ENCODE data around the gene NT5C1B. TPM values are rescaled to one million over a fixed set of nuclear protein-coding genes. Genes with fewer than 3 reads are reported as not detected.

The NT5C1B gene
- total and polyA plus RNA-seq, 10 of the 15 experiments (the other 5 are each of a cell fraction or from before 2014, with no cell fraction given), result 0.40 to 0.44 TPM; not detected in 8

- TF ChIP-seq ZBTB11 (CRISPR knock-in tag; IDR thresholded peaks at IDR 0.05) (no peak), RFX5 (IDR thresholded peaks at IDR 0.05; ENCODE audit: low read depth, low read length) (no peak), NKRF (conservative IDR thresholded peaks at IDR 0.05) (no peak), FOXK2 (IDR thresholded peaks at IDR 0.05) (no peak)
Measured at GRCh38 chr2:18596993-18597392, 7.6 kb upstream of the NT5C1B start (continued).

GRCh38 chr2:18593496-18593895 is 4.1 kb upstream of the NT5C1B start:
- H3K9ac ChIP-seq (ENCODE audit: control insufficient read depth, insufficient read depth, low read length), result no peak overlapping the region
- H3K4me1 ChIP-seq (ENCODE audit: control insufficient read depth, insufficient read depth, low read length), result no peaks in the 10 kb centered on the region
- ChIA-PET RAD21 (ENCODE audit: unreplicated experiment) (no interaction called here), CTCF (no interaction called here), SMC1A (ENCODE audit: uncharacterized antibody, unreplicated experiment) (no interaction called here), POLR2A (no interaction called here)
- no peaks in the 10 kb centered on the region for H3K27me3 ChIP-seq (replicated peaks in 1 of 2; ENCODE audit: control insufficient read depth in 2 of 2, insufficient read depth in 2 of 2, low read length in 1 of 2)
- no peak overlapping the region for H2AFZ ChIP-seq (ENCODE audit: control insufficient read depth, low read depth, low read length)
- TF ChIP-seq NFIC (IDR thresholded peaks at IDR 0.05; ENCODE audit: low read depth, low read length) (no peak), DPF2 (IDR thresholded peaks at IDR 0.05) (no peak), HSF1 (IDR thresholded peaks at IDR 0.05; ENCODE audit: low read depth, low read length) (no peak), STAT1 (conservative IDR thresholded peaks at IDR 0.05) (no peak), BCL11A (IDR thresholded peaks at IDR 0.05; ENCODE audit: low read depth, low read length) (no peak), ZNF217 (IDR thresholded peaks at IDR 0.05) (no peak), RFX5 (IDR thresholded peaks at IDR 0.05; ENCODE audit: low read depth, low read length) (no peak), POU2F2 (IDR thresholded peaks at IDR 0.05; ENCODE audit: borderline replicate concordance, low read depth, low read length) (no peak), TCF7 (IDR thresholded peaks at IDR 0.05; ENCODE audit: borderline replicate concordance) (no peak), EZH2 (IDR thresholded peaks at IDR 0.05; ENCODE audit: borderline replicate concordance, control insufficient read depth, low read depth, low read length) (no peak), PKNOX1 (IDR thresholded peaks at IDR 0.05) (no peak), JUNB (IDR thresholded peaks at IDR 0.05) (no peak), ZNF274 (IDR thresholded peaks at IDR 0.05; ENCODE audit: insufficient read depth, insufficient read length) (no peak), NR2C2 (IDR thresholded peaks at IDR 0.05; ENCODE audit: borderline replicate concordance, control insufficient read depth, insufficient read length, low read depth) (no peak), RUNX3 (IDR thresholded peaks at IDR 0.05; ENCODE audit: low read length) (no peak)
- H4K20me1 ChIP-seq (ENCODE audit: control insufficient read depth, insufficient read depth), result no peaks in the 10 kb centered on the region
- BruUV-seq (replicated peaks), result no TSS peak
- H3K9me3 ChIP-seq (replicated peaks; ENCODE audit: control insufficient read depth, insufficient read depth, low read length), result no peaks in the 10 kb centered on the region
- no peak overlapping the region for H3K4me2 ChIP-seq (ENCODE audit: control insufficient read depth, insufficient read depth)
- H3K79me2 ChIP-seq (ENCODE audit: control insufficient read depth, insufficient read depth, low read length), result no peaks in the 10 kb centered on the region
- no peaks in the 10 kb centered on the region for H3K36me3 ChIP-seq (ENCODE audit: control insufficient read depth in 2 of 2, insufficient read depth in 2 of 2, low read length in 1 of 2)
- 3% methylated on average over 1 of the region's 1 CpG for WGBS (ENCODE audit: insufficient coverage, insufficient replicate concordance, low lambda C conversion rate, missing lambda C conversion rate)
- FAIRE-seq, result no peak
- no peak for ATAC-seq
- intact Hi-C loops (cut with micrococcal nuclease; ENCODE audit: unreplicated experiment), result no loop called here
- H3K27ac ChIP-seq (ENCODE audit: control insufficient read depth, insufficient read depth), result no peak overlapping the region
- DNase-seq (ENCODE audit: low read depth, low spot score), result no peak
- no peak overlapping the region for H3K4me3 ChIP-seq
- in situ Hi-C loops (cut with MboI), result no loop called here

Measured in GM12878 (cell line).